ENCODE results near the gene SPN. TPM values are rescaled to one million over a fixed set of nuclear protein-coding genes. Genes with fewer than 3 reads are reported as not detected.
"Not testable (repeated sequence)": the region's sequence is repeated elsewhere in the genome, so short reads cannot be mapped to it uniquely, and the experiment has no call there.

SPN gene
- total RNA-seq, 1 donor from 2014 or later, result not detected

DNA sequence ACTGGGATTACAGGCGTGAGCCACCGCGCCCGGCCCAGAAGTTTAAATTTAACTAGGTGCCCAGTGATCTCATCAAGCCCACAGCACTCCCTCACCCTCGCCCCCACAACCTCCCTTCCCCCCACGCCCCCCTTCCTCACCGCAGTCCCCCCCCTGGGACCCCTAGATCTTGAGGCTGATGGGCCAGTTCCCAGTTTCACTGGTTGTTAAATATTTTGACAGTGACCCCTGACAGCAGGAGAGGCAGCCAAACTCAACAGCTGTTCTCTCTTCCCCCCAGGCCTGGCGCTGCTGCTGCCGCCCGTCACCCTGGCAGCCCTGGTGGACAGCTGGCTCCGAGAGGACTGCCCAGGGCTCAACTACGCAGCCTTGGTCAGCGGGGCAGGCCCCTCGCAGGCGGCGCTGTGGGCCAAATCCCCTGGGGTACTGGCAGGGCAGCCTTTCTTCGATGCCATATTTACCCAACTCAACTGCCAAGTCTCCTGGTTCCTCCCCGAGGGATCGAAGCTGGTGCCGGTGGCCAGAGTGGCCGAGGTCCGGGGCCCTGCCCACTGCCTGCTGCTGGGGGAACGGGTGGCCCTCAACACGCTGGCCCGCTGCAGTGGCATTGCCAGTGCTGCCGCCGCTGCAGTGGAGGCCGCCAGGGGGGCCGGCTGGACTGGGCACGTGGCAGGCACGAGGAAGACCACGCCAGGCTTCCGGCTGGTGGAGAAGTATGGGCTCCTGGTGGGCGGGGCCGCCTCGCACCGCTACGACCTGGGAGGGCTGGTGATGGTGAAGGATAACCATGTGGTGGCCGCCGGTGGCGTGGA, 31.5 kb downstream of the SPN start:
- Mint-ChIP-seq H3K4me1 (ENCODE audit: unreplicated experiment) (no peaks in the 10 kb centered on the region), H3K4me3 (ENCODE audit: unreplicated experiment) (no peak overlapping the region), H3K27ac (ENCODE audit: unreplicated experiment) (no peak overlapping the region), H3K36me3 (ENCODE audit: unreplicated experiment) (peaks cover 8% of the 10 kb centered on the region), H3K9me3 (ENCODE audit: unreplicated experiment) (peaks cover 7% of the 10 kb centered on the region), H3K27me3 (ENCODE audit: unreplicated experiment) (no peaks in the 10 kb centered on the region)
- no peak for DNase-seq (ENCODE audit: extremely low spot score, unreplicated experiment)
- TF ChIP-seq, protein P1, sequence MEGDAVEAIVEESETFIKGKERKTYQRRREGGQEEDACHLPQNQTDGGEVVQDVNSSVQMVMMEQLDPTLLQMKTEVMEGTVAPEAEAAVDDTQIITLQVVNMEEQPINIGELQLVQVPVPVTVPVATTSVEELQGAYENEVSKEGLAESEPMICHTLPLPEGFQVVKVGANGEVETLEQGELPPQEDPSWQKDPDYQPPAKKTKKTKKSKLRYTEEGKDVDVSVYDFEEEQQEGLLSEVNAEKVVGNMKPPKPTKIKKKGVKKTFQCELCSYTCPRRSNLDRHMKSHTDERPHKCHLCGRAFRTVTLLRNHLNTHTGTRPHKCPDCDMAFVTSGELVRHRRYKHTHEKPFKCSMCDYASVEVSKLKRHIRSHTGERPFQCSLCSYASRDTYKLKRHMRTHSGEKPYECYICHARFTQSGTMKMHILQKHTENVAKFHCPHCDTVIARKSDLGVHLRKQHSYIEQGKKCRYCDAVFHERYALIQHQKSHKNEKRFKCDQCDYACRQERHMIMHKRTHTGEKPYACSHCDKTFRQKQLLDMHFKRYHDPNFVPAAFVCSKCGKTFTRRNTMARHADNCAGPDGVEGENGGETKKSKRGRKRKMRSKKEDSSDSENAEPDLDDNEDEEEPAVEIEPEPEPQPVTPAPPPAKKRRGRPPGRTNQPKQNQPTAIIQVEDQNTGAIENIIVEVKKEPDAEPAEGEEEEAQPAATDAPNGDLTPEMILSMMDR (IDR thresholded peaks at IDR 0.05), result no peak

DNA sequence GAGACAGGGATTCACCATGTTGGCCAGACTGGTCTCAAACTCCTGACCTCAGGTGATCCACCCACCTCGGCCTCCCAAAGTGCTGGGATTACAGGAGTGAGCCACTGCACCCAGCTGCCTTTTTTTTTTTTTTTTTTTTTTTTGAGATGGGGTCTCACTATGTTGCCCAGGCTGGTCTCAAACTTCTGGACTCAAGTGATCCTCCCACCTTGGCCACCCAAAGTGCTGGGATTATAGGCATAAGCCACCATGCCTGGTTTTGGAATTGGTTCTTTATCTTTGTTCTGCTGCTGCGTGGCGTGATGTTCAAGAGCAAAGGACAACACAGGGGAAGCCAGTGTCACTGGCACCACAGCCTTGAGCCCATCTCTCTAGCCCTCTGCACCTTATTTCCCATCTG, 32.6 kb downstream of the SPN start:
- H3K36me3 Mint-ChIP-seq (ENCODE audit: unreplicated experiment); H3K27ac Mint-ChIP-seq (ENCODE audit: unreplicated experiment); H3K27me3 Mint-ChIP-seq (ENCODE audit: unreplicated experiment); H3K4me3 Mint-ChIP-seq (ENCODE audit: unreplicated experiment); H3K9me3 Mint-ChIP-seq (ENCODE audit: unreplicated experiment); H3K4me1 Mint-ChIP-seq (ENCODE audit: unreplicated experiment); DNase-seq (ENCODE audit: extremely low spot score, unreplicated experiment): not testable (repeated sequence)

DNA sequence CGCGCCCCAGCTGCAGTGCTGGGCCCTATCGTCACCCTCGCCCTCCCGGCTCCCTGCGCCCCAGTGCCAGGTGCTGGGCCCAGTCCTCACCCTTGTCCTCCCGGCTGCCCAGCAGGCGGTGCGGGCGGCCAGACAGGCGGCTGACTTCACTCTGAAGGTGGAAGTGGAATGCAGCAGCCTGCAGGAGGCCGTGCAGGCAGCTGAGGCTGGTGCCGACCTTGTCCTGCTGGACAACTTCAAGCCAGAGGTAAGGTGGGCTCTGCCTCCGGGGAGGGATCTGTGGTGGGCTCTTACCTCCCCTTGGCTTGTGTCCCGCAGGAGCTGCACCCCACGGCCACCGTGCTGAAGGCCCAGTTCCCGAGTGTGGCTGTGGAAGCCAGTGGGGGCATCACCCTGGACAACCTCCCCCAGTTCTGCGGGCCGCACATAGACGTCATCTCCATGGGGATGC, 33.9 kb downstream of the SPN start:
- Mint-ChIP-seq H3K9me3 (ENCODE audit: unreplicated experiment) (peaks cover 7% of the 10 kb centered on the region), H3K27me3 (ENCODE audit: unreplicated experiment) (no peaks in the 10 kb centered on the region), H3K4me1 (ENCODE audit: unreplicated experiment) (peaks cover 4% of the 10 kb centered on the region), H3K27ac (ENCODE audit: unreplicated experiment) (no peak overlapping the region), H3K36me3 (ENCODE audit: unreplicated experiment) (peaks cover 8% of the 10 kb centered on the region), H3K4me3 (ENCODE audit: unreplicated experiment) (no peak overlapping the region)
- no peak for DNase-seq (ENCODE audit: extremely low spot score, unreplicated experiment)
- TF ChIP-seq, protein P1 (IDR thresholded peaks at IDR 0.05), result no peak

DNA sequence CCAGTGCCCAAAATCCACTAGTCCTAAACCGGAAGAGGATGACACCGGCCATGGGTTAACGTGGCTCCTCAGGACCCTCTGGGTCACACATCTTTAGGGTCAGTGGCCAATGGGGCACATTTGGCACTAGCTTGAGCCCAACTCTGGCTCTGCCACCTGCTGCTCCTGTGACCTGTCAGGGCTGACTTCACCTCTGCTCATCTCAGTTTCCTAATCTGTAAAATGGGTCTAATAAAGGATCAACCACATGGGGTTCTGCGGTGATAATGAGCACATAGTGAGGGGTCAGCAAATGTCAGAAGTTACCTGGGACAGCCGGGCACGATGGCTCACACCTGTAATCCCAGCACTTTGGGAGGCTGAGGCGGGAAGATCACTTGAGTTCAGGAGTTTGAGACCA, 34.3 kb downstream of the SPN start:
- Mint-ChIP-seq H3K27me3 (ENCODE audit: unreplicated experiment) (no peaks in the 10 kb centered on the region), H3K4me1 (ENCODE audit: unreplicated experiment) (peaks cover 4% of the 10 kb centered on the region), H3K27ac (ENCODE audit: unreplicated experiment) (no peak overlapping the region), H3K4me3 (ENCODE audit: unreplicated experiment) (no peak overlapping the region), H3K36me3 (ENCODE audit: unreplicated experiment) (peaks cover 8% of the 10 kb centered on the region), H3K9me3 (ENCODE audit: unreplicated experiment) (peaks cover 7% of the 10 kb centered on the region)
- TF ChIP-seq, protein P1 (IDR thresholded peaks at IDR 0.05), result no peak
- DNase-seq (ENCODE audit: extremely low spot score, unreplicated experiment), result no peak

DNA sequence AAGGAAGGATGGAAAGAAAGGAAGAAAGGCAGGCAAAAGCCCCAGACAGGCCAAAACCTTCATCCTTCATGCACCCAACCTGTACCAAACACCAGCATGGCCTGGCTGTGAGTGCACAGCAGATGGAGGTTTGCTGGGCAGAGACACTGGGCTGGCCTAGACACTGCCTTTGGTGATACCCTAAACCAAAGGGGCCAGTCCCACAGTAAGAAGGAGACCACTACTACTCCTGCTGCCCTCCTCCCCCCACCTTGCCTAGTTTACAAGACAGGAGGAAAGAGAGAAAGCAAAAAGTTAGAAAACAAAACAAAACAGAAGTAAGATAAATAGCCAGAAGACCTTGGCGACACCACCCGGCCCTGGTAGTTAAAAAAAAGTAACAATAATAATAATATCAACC, 35.0 kb downstream of the SPN start:
- H3K36me3 Mint-ChIP-seq (ENCODE audit: unreplicated experiment), result peaks cover 8% of the 10 kb centered on the region
- H3K27me3 Mint-ChIP-seq (ENCODE audit: unreplicated experiment), result no peaks in the 10 kb centered on the region
- no peak overlapping the region for H3K4me3 Mint-ChIP-seq (ENCODE audit: unreplicated experiment)
- peaks cover 7% of the 10 kb centered on the region for H3K9me3 Mint-ChIP-seq (ENCODE audit: unreplicated experiment)
- H3K27ac Mint-ChIP-seq (ENCODE audit: unreplicated experiment), result no peak overlapping the region
- peaks cover 4% of the 10 kb centered on the region for H3K4me1 Mint-ChIP-seq (ENCODE audit: unreplicated experiment)
- TF ChIP-seq, protein P1 (IDR thresholded peaks at IDR 0.05), result no peak
- DNase-seq (ENCODE audit: extremely low spot score, unreplicated experiment), result no peak
